Measurements from ENCODE around the gene EEF1AKMT3.

DNA sequence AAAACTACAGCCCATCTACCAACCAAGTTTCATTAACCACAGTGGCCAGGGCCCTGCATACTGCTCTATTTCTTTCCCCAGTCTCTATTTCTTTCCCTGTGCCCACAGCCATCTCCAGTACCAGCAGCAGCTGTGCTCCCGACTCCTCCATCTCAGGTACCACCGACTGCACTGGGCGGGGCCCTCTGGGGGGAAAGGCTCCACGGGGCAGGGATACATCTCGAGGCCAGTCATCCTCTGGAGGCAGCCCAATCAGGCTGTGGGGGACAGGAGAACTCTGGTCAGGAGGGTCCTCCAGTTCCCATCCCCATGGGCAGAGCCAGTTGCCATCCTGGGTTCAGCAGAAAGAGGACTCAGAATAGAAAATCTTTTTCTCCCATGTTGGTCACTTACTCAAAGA, 23.4 kb upstream of the EEF1AKMT3 start:
- TF ChIP-seq CTCF (conservative IDR thresholded peaks at IDR 0.05; ENCODE audit: low read depth, low read length) (no peak), EZH2 (IDR thresholded peaks at IDR 0.05; ENCODE audit: low read length, unreplicated experiment) (no peak), EZH2phosphoT487 (IDR thresholded peaks at IDR 0.05; ENCODE audit: borderline replicate concordance, low read length) (no peak)
